IPS-NIHi7 (cell line): ENCODE data around the gene PACS1.
"Not testable (repeated sequence)": the region's sequence is repeated elsewhere in the genome, so short reads cannot be mapped to it uniquely, and the experiment has no call there.

Experiments
- DNase-seq: peaks from one replicate; pipeline ENCODE4 v3.0.0; 2012; ENCODE audit warnings: mixed read lengths; ENCODE audit errors: extremely low spot score

Gene PACS1

GRCh38 chr11:66069715-66070603 is at the start of gene PACS1:
TSS of gene PACS1 (plus strand) at chr11:66070272. CDS start at chr11:66070487, 215 bp downstream.
- peak; percentile 91 for DNase-seq

GRCh38 chr11:66020618-66021357 is 49.3 kb upstream of the PACS1 start:
- no peak for DNase-seq

DNA sequence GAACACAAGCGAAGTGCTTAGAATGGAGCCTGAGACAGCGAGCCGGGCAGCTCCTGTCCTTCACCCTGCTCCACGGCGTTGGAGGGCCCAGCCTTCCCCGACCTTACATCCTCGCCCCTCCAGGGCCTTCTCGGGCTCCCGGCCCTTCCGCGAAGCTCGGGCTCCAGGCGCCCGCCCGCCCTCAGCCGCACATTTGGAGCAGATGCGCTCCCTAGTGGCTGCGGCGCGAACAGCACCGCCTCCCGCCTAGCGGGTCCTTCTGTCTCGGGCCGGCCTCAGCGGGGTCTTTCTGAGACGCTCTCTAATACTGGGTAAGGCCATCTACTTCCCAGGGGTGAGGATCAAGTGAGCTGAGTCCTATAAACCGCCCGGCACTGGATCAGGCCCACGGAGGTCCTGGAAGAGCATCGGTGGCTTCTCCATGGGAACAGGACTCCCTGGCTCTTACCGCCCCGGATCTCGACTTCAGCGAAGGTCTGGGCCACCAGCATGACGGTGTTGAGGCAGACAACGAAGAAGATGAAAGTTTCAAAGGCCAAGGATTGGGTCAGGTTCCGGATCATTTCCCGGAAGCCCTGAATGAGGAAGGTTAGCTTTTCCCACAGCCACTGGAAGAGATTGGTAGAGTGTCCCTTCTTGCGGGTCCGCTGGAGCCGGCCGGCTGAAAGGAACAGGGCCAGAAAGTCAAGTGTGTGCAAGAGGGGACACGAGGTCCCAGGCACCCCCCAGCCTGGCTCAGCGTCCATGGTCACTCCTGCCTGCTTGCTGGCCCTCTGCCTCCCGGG is 47.5 kb upstream of the PACS1 start:
- peak; percentile 97 for DNase-seq

DNA sequence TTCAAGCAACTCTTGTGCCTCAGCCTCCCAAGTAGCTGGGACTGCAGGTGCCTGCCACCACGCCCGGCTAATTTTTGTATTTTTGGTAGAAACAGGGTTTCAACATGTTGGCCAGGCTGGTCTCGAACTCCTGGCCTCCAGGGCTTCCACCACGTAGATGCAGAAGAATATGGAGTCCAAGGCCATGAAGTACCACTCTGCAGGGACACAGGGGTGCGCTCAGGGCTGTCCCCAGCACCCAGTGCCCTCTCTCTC is 47.0 kb upstream of the PACS1 start:
- DNase-seq = not testable (repeated sequence)

GRCh38 chr11:66026017-66026529 is 44.0 kb upstream of the PACS1 start, which contains the start of gene CATSPER1:
TSS of gene CATSPER1 (minus strand) at chr11:66026479. CDS start at chr11:66026379, 100 bp downstream.
- no peak for DNase-seq

DNA sequence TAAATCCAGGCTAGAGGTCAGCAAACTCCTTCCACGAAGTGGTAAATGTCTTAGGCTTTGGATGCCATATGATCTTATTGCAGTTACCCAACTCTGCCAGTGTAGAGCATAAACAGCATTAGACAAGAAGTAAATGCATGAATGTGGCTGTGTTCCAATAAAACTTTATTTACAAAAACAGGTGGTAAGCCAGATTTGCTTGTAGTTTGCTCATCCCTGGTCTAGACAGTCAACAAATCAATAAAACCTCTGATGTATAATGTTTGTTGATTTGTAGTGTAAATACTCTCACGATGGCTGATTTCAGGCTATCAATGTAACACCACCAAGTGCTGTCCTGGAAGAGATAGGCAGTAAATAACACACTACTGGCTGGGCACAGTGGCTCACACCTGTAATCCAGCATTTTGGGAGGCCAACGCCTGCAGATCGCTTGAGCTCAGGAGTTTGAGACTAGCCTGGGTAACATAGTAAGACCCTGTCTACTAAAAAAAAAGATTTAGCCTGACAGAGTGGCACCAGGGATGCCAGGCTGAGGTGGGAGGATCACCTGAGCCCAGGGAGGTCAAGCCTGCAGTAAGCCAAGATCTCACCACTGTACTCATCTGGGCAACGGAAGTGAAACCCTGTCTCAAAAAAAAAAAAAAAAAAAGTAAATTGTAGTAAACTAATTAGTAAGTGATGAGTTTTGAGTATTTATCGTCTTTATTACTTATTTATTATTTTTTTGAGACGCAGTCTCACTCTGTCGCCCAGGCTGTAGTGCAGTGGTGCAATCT is 36.9 kb upstream of the PACS1 start:
- DNase-seq = no peak

DNA sequence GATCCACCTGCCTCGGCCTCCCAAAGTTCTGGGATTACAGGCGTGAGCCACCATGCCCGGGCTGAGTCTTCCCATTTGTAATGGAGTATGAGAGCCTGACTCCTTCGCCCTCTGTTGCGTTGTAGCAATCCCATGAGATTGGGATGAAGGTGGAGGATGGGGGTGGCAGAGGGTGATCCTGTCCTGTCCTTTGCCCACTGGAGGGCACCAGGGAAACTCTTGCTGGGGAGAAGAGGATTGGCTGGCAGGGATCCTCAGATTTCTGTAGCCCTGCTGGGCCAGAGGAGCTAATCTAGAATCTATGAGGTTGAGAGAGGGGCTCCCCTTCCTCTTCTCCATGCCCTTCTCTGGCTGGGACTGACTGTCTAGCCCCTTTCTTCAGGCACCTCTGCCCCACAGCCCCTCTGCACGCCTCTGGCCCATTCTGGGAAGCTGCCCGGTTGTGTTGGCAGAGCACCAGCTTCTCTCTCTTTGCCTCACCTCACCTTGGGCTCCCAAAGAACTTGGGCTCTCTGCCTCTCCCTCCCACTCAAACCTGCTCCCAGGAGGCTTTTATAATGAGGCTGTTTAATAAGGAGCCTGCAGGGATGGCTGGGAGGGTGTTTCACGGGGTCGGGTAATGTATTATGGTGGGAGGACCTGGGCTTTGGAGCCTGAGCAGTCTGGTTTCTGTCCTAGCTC is 34.3 kb upstream of the PACS1 start:
- DNase-seq = no peak

DNA sequence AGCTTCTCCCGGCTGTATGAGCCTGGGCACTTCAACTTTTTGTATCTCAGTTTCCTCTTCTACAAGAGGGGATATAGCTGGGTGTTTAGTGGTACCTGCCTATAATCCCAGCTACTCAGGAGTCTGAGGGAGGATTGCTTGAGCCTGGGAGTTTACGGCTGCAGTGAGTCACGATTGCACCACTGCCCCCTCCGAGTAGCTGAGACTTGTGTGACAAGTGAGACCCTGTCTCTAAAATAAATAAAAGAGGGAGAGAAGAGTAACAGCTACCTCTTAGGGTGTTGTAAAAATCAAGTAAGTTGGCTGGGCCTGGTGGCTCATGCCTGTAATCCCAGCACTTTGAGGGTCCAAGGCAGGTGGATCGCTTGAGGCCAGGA is 33.8 kb upstream of the PACS1 start:
- no peak for DNase-seq

- DNase-seq = no peak
These were observed 32.7 kb upstream of the PACS1 start for GRCh38 chr11:66037327-66037726.

GRCh38 chr11:66039765-66040164 is 30.3 kb upstream of the PACS1 start:
- no peak for DNase-seq

GRCh38 chr11:66042227-66042995 is 27.7 kb upstream of the PACS1 start:
- no peak for DNase-seq

DNA sequence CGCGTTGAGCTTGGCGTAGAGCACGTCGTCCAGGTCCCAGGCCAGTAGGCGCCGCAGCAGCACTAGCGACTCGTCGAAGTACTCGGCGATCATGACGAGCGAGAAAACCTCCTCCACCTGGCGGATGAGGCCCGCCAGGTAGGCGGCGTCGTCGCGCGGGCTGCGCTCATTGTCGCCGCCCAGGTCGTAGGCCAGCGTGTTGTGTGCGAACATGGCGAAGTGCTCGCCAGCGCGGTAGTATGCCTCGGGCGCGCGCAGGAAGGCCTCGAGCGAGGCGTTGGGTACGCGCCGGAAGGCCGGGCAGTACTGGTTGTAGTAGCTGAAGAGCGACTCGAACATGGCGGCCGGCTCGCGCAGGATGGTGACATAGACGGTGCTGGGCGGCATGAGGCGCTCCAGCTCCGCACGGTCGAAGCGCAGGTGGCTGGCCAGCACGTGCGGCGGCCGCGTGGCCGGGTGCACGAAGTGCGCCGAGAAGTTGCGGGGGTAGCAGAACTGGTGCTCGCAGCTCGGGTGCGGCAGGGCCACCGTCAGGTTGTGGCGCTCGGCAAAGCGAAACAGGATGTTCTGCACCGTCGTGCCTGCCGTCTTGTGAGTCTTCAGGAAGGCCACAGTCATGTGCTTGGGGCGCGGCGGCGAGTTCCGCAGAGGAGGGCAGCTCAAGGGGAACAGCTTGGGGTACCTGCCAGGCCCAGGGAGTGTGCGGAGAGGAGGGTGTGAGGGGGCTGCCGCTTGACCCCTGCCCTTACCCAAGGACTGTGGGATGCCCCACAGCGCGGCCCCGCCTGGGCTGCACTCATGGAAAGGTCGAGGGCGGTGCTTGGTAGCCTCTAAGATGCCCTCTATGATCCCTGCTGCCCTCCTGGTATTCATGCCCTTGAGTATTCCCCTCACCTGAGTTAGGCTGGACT is 26.8 kb upstream of the PACS1 start:
- no peak for DNase-seq

DNA sequence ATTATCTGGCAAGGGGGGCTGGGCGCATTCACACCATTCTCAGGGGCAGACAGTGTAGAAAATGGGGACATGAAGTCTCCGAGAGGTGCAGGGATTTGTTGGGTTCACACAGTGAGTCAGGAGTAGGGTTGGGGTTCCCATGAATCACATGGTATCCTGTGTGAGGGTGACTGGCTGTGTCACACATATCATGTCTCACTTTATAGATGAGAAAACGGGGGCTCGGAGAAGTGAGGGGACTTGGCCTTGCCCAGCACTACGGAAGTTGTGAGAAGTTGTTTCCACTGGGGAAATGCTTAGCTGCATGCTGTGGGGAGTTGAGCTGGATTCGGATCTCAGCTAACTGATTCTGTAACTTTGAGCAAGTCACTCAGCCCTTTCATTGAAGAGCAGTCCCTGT is 25.3 kb upstream of the PACS1 start:
- no peak for DNase-seq

DNA sequence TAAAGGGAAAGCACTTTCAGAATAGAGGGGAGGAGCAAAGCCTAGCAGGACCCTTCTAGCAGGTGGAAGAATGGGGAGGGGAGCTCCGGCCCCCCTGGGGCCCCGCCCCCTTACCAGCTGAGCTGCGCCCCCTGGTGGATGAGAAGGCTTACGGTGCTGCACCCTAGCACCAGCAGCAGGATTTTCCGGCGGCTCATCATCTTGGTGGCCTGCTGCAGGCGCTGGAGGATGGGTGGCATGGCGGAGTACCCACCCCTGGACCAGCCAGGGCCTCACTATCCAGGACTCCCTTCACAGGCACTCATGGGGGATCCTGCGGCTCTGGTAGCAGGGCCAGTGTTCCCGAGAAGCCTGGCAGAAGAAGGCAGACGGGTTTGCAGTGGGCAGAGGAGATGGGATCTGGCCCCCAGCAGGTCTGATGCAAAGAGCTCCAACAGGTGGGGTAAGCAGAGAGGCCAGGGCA is 24.9 kb upstream of the PACS1 start:
- peak; percentile 98 for DNase-seq

DNA sequence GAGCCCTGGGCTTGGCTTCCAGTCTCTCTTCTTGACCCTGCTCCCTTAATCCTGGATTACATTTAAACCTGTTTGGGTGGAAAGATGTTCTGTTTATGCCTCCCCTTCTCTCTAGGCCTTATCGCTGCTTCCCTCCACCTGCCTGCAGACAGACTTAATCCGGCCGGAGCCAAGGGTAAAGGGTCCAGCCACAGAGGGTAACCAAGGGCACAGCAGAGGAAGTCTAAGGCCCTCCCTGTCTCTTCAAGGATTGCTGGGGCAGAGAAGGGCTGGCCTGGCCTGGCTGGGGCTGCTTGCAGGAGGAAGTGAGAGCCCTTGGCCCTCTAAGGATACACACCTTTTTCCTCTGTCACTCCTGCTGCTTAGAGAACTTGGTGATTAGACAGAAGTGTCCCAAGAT is 23.2 kb upstream of the PACS1 start:
- DNase-seq = no peak

GRCh38 chr11:66047541-66048365 is 22.3 kb upstream of the PACS1 start:
- no peak for DNase-seq

DNA sequence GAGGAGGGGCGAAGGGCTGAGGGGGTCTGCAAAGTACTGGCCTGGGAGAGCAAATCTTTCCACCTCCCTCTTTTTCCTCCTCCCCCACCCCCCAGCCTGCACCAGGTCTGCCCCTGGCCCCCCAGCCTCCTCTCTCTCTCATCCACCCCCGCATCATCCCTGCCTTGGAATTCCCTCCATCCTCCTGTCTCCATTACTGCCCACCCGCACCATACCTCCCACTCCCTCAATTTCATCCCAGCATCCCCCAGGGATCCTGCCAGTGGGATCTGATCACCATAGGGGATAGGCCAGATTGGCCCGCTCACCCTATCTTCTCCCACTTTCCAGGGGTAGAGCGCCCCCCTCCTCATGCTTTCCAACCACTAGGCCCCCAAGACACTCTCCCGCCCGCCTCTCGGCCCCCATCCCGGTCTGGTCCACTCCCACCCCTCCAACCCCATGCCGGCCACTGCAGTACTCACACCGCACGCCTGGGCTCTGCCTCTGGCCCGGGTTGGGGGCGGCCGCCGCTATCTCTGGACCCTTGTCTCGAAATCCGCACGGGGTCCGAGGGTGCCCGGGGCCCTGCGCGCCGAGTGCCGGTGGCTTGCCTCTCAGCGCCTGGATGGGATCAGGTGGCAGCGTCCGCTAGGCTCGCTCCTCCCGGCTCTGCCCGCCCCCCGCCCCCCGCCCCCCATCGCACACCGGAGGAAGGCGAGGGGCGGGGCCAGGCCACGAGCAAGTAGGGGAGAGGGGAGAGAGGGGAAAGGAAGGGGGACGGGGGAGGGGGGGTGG is 21.3 kb upstream of the PACS1 start, which contains the start of gene GAL3ST3:
TSS of gene GAL3ST3 (minus strand) at position 615 of the 777 bp plus-strand sequence. CDS start 3,746 bp downstream, outside the sequence.
- DNase-seq = peak; percentile 75
